Activated T-helper 9 cell treated with anti-CD3 and anti-CD28 coated beads, Interleukin-2, amount 50 U/mL, for 16 hours (primary cell): ENCODE results near the gene COPZ1.

ENCODE experiments used
- DNase-seq: peaks from one replicate; pipeline ENCODE4 v3.0.0-alpha.2; 2020; ENCODE audit warnings: low read depth

COPZ1 gene

DNA sequence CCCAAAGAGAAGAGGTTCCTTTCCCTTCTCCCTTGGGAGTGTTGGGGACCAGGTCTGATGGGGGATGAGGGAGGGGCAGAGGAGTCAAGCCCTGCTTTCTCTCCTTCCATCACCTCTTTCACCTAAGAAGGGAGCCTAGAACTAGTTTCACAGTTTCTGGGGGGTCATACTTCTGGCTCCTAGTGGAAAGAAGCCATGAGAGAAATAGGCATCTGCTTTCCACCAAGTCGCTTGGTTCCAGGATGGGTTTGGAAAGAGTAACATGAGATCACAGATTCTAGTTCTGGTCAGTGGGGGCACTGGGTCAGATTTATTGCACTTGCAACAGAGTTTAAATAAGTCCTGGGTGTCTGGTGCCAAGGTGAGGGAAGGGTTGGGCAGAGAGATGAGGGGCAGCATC, 70.1 kb downstream of the COPZ1 start:
- no peak for DNase-seq

- DNase-seq, result no peak
Observed at GRCh38 chr12:54395545-54395944, 70.6 kb downstream of the COPZ1 start.

DNA sequence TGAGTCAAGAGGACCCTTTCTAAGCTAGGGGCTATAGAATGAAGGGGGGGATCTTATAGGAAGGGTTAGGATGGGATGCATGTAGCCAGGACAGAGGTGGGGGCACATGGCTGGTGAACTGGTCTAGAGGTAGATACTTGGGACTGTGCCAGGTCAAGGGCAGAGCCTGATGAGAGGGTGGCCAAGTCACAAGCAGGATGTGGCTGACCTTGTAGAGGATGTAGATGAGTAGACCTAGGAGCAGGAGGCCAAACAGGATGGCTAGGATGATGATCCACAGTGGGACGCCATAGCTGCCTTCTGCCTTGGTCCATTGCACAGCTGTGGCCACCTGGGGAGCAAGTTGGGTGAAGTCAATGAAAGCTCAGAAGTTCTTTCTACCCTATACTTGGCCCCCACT, 72.2 kb downstream of the COPZ1 start:
- no peak for DNase-seq

GRCh38 chr12:54398218-54398617, 73.3 kb downstream of the COPZ1 start:
- no peak for DNase-seq

GRCh38 chr12:54398995-54399793, 74.3 kb downstream of the COPZ1 start:
- peak; percentile 78 for DNase-seq

GRCh38 chr12:54401119-54401518, 76.2 kb downstream of the COPZ1 start:
- no peak for DNase-seq
